HUES6 (cell line): ENCODE measurements around the gene MRAP.

Experiments
- H3K27ac ChIP-seq: 2 replicates; pipeline ENCODE4 v1.7.0; 2013; ENCODE audit warnings: low read depth, mild to moderate bottlenecking, low read length, inconsistent platforms
- H3K27me3 ChIP-seq: 2 replicates; pipeline ENCODE4 v1.6.1; 2013; ENCODE audit warnings: low read length; ENCODE audit not compliant: control insufficient read depth, insufficient read depth
- H3K36me3 ChIP-seq: 2 replicates; pipeline ENCODE4 v1.6.1; 2013; ENCODE audit warnings: low read length; ENCODE audit not compliant: control insufficient read depth, insufficient read depth
- H3K4me1 ChIP-seq: 2 replicates; pipeline ENCODE4 v1.6.1; 2013; ENCODE audit warnings: low read length; ENCODE audit not compliant: control insufficient read depth, insufficient read depth
- H3K4me3 ChIP-seq: 2 replicates; pipeline ENCODE4 v1.5.1; 2013; ENCODE audit warnings: low read depth, low read length
- H3K9ac ChIP-seq: one replicate; pipeline ENCODE4 v1.6.1; 2013; ENCODE audit warnings: mild to moderate bottlenecking, low read length
- H3K9me3 ChIP-seq: 2 replicates; pipeline ENCODE4 v1.6.1; 2013; ENCODE audit warnings: low read depth, low read length; ENCODE audit not compliant: control insufficient read depth, insufficient read depth

MRAP gene

GRCh38 chr21:32270748-32271147, 27.9 kb upstream of the MRAP start:
- H3K27ac ChIP-seq, result no peak overlapping the region
- H3K9me3 ChIP-seq, result no peaks in the 10 kb centered on the region
- H3K4me1 ChIP-seq, result no peaks in the 10 kb centered on the region
- no peak overlapping the region for H3K9ac ChIP-seq
- no peaks in the 10 kb centered on the region for H3K27me3 ChIP-seq
- H3K4me3 ChIP-seq, result no peak overlapping the region
- H3K36me3 ChIP-seq, result peaks cover 72% of the 10 kb centered on the region

GRCh38 chr21:32276671-32277070, 22.0 kb upstream of the MRAP start:
- H3K4me3 ChIP-seq, result no peak overlapping the region
- H3K27me3 ChIP-seq, result no peaks in the 10 kb centered on the region
- no peaks in the 10 kb centered on the region for H3K9me3 ChIP-seq
- H3K4me1 ChIP-seq, result peaks cover 13% of the 10 kb centered on the region
- peaks cover 26% of the 10 kb centered on the region for H3K36me3 ChIP-seq
- H3K27ac ChIP-seq, result no peak overlapping the region
- no peak overlapping the region for H3K9ac ChIP-seq

- H3K27ac ChIP-seq, result no peak overlapping the region
- peak overlapping the region; percentile 73 for H3K9ac ChIP-seq
- H3K4me1 ChIP-seq, result peaks cover 13% of the 10 kb centered on the region
- H3K4me3 ChIP-seq, result peak overlapping the region; percentile 98
- no peaks in the 10 kb centered on the region for H3K9me3 ChIP-seq
- H3K36me3 ChIP-seq, result peaks cover 14% of the 10 kb centered on the region
- H3K27me3 ChIP-seq, result no peaks in the 10 kb centered on the region
Observed at GRCh38 chr21:32278103-32278502, 20.6 kb upstream of the MRAP start.

GRCh38 chr21:32278518-32279376, 19.9 kb upstream of the MRAP start, which contains the start of gene MIS18A:
MIS18A (minus strand) TSS chr21:32279049; CDS start chr21:32279014, 35 bp downstream.
- Histone ChIP-seq H3K36me3 (peaks cover 9% of the 10 kb centered on the region), H3K27me3 (no peaks in the 10 kb centered on the region), H3K4me3 (peak within 1 kb of the TSS; percentile 98), H3K4me1 (peaks cover 13% of the 10 kb centered on the region), H3K27ac (no peak within 1 kb of the TSS), H3K9me3 (no peaks in the 10 kb centered on the region), H3K9ac (peak within 1 kb of the TSS; percentile 73)

- no peaks in the 10 kb centered on the region for H3K9me3 ChIP-seq
- peaks cover 6% of the 10 kb centered on the region; the same call in 1 of the 2 replicates for H3K36me3 ChIP-seq
- no peak overlapping the region for H3K27ac ChIP-seq
- peak overlapping the region; percentile 98 for H3K4me3 ChIP-seq
- peaks cover 13% of the 10 kb centered on the region for H3K4me1 ChIP-seq
- no peaks in the 10 kb centered on the region for H3K27me3 ChIP-seq
- peak overlapping the region; percentile 30 for H3K9ac ChIP-seq
Observed at GRCh38 chr21:32279377-32279680, 19.3 kb upstream of the MRAP start.

- no peak overlapping the region for H3K4me3 ChIP-seq
- peaks cover 13% of the 10 kb centered on the region for H3K4me1 ChIP-seq
- H3K9me3 ChIP-seq, result no peaks in the 10 kb centered on the region
- H3K9ac ChIP-seq, result no peak overlapping the region
- H3K27me3 ChIP-seq, result no peaks in the 10 kb centered on the region
- H3K27ac ChIP-seq, result no peak overlapping the region
- no peaks in the 10 kb centered on the region for H3K36me3 ChIP-seq
Observed at GRCh38 chr21:32281531-32281930, 17.1 kb upstream of the MRAP start.

GRCh38 chr21:32282992-32283391, 15.7 kb upstream of the MRAP start:
- no peak overlapping the region for H3K9ac ChIP-seq
- H3K4me1 ChIP-seq, result peaks cover 7% of the 10 kb centered on the region
- no peak overlapping the region for H3K4me3 ChIP-seq
- H3K36me3 ChIP-seq, result no peaks in the 10 kb centered on the region
- no peak overlapping the region for H3K27ac ChIP-seq
- H3K27me3 ChIP-seq, result no peaks in the 10 kb centered on the region
- H3K9me3 ChIP-seq, result no peaks in the 10 kb centered on the region

- H3K9me3 ChIP-seq, result no peaks in the 10 kb centered on the region
- H3K36me3 ChIP-seq, result no peaks in the 10 kb centered on the region
- H3K27me3 ChIP-seq, result no peaks in the 10 kb centered on the region
- H3K9ac ChIP-seq, result no peak overlapping the region
- H3K4me1 ChIP-seq, result no peaks in the 10 kb centered on the region
- no peak overlapping the region for H3K4me3 ChIP-seq
- no peak overlapping the region for H3K27ac ChIP-seq
Observed at GRCh38 chr21:32285476-32285875, 13.2 kb upstream of the MRAP start.

- Histone ChIP-seq H3K27me3 (no peaks in the 10 kb centered on the region), H3K4me1 (no peaks in the 10 kb centered on the region), H3K4me3 (no peak overlapping the region), H3K27ac (no peak overlapping the region), H3K36me3 (peaks cover 10% of the 10 kb centered on the region; the same call in 1 of the 2 replicates), H3K9ac (no peak overlapping the region), H3K9me3 (peaks cover 5% of the 10 kb centered on the region; the same call in 1 of the 2 replicates)
Observed at GRCh38 chr21:32297449-32297848, 1.2 kb upstream of the MRAP start.

- Histone ChIP-seq H3K9ac (no peak overlapping the region), H3K9me3 (peaks cover 5% of the 10 kb centered on the region; the same call in 1 of the 2 replicates), H3K36me3 (peaks cover 10% of the 10 kb centered on the region; the same call in 1 of the 2 replicates), H3K27ac (no peak overlapping the region), H3K4me3 (no peak overlapping the region), H3K4me1 (no peaks in the 10 kb centered on the region), H3K27me3 (no peaks in the 10 kb centered on the region)
Observed at GRCh38 chr21:32298148-32298559, 501 bp upstream of the MRAP start.

GRCh38 chr21:32299695-32300094, 1.0 kb downstream of the MRAP start:
- no peaks in the 10 kb centered on the region for H3K27me3 ChIP-seq
- no peak overlapping the region for H3K27ac ChIP-seq
- H3K9ac ChIP-seq, result no peak overlapping the region
- H3K9me3 ChIP-seq, result peaks cover 5% of the 10 kb centered on the region; the same call in 1 of the 2 replicates
- H3K36me3 ChIP-seq, result peaks cover 10% of the 10 kb centered on the region; the same call in 1 of the 2 replicates
- no peaks in the 10 kb centered on the region for H3K4me1 ChIP-seq
- no peak overlapping the region for H3K4me3 ChIP-seq
